Fibroblast of skin of left quadriceps (primary cell): Measurements from ENCODE around the gene VPS16.

Experiments used
- DNase-seq, 2 experiments: peaks; one replicate each; pipeline ENCODE4 v3.0.0-alpha.2; 2013; ENCODE audit warnings: low read depth in 2 of 2

Gene VPS16

GRCh38 chr20:2840138-2840966 is at the start of gene VPS16, which contains the start of gene PCED1A:
TSS of gene VPS16 (plus strand) at chr20:2840745. CDS start at chr20:2840775, 30 bp downstream.
TSS of gene PCED1A (minus strand) at chr20:2840655. CDS start at chr20:2839912, 743 bp downstream.
- peak in 1 of 2 experiments; percentile 63 for DNase-seq

- DNase-seq = no peak
Observed at GRCh38 chr20:2793471-2793870, 47.1 kb upstream of the VPS16 start.

GRCh38 chr20:2794202-2794748 is 46.3 kb upstream of the VPS16 start:
- no peak for DNase-seq

GRCh38 chr20:2794866-2795447 is 45.6 kb upstream of the VPS16 start:
- DNase-seq = no peak

- DNase-seq = no peak
Observed at GRCh38 chr20:2795451-2795850, 45.1 kb upstream of the VPS16 start.

GRCh38 chr20:2796011-2796660 is 44.4 kb upstream of the VPS16 start:
- no peak for DNase-seq

- DNase-seq = no peak
Observed at GRCh38 chr20:2797136-2797983, 43.2 kb upstream of the VPS16 start.

GRCh38 chr20:2798095-2798805 is 42.3 kb upstream of the VPS16 start:
- no peak for DNase-seq

GRCh38 chr20:2798814-2799213 is 41.7 kb upstream of the VPS16 start:
- no peak for DNase-seq

GRCh38 chr20:2799271-2799670 is 41.3 kb upstream of the VPS16 start:
- DNase-seq = no peak

- DNase-seq = no peak
Observed at GRCh38 chr20:2799688-2800520, 40.6 kb upstream of the VPS16 start.

- DNase-seq = no peak
Observed at GRCh38 chr20:2800521-2801285, 39.8 kb upstream of the VPS16 start, which contains the start of gene CPXM1. TSS of gene CPXM1 (minus strand) at chr20:2800627. CDS start at chr20:2800572, 55 bp downstream.

- DNase-seq = no peak
Observed at GRCh38 chr20:2801286-2801728, 39.2 kb upstream of the VPS16 start.

- DNase-seq = no peak
Observed at GRCh38 chr20:2804041-2804828, 36.3 kb upstream of the VPS16 start.

GRCh38 chr20:2804852-2805688 is 35.5 kb upstream of the VPS16 start:
- no peak for DNase-seq

GRCh38 chr20:2805689-2806350 is 34.7 kb upstream of the VPS16 start:
- DNase-seq = no peak

GRCh38 chr20:2806351-2806701 is 34.2 kb upstream of the VPS16 start:
- no peak for DNase-seq
